HPDE6-E6E7 (cell line): Measurements from ENCODE around the gene UBC.

Experiments used
- DNase-seq: peaks from one replicate; pipeline ENCODE4 v3.0.0; 2011; ENCODE audit warnings: missing footprints; ENCODE audit errors: extremely low spot score

The UBC gene

GRCh38 chr12:124914392-124915238 is at the start of gene UBC:
Gene UBC, minus strand, starts transcription at chr12:124914650. Its CDS starts 879 bp downstream, at chr12:124913771.
- no peak for DNase-seq

GRCh38 chr12:124963211-124963610 is 48.8 kb upstream of the UBC start:
- no peak for DNase-seq

GRCh38 chr12:124961055-124961454 is 46.6 kb upstream of the UBC start:
- DNase-seq, result no peak

- no peak for DNase-seq
These were observed 42.1 kb upstream of the UBC start for GRCh38 chr12:124956571-124956970.

- DNase-seq, result no peak
These were observed 40.3 kb upstream of the UBC start for GRCh38 chr12:124954771-124955170.

GRCh38 chr12:124953689-124954405 is 39.4 kb upstream of the UBC start:
- no peak for DNase-seq

GRCh38 chr12:124952801-124953200 is 38.4 kb upstream of the UBC start:
- DNase-seq, result no peak

GRCh38 chr12:124952295-124952694 is 37.8 kb upstream of the UBC start:
- no peak for DNase-seq

GRCh38 chr12:124949779-124950728 is 35.6 kb upstream of the UBC start:
- DNase-seq, result no peak

GRCh38 chr12:124949066-124949465 is 34.6 kb upstream of the UBC start:
- DNase-seq, result no peak

- DNase-seq, result no peak
These were observed 33.3 kb upstream of the UBC start for GRCh38 chr12:124947561-124948398.

- no peak for DNase-seq
These were observed 32.6 kb upstream of the UBC start for GRCh38 chr12:124947013-124947412.

- DNase-seq, result no peak
These were observed 32.0 kb upstream of the UBC start for GRCh38 chr12:124946447-124946793.

GRCh38 chr12:124941170-124941527 is 26.7 kb upstream of the UBC start:
- DNase-seq, result no peak

GRCh38 chr12:124940393-124941169 is 26.1 kb upstream of the UBC start:
- DNase-seq, result peak; percentile 88

GRCh38 chr12:124940143-124940392 is 25.6 kb upstream of the UBC start:
- no peak for DNase-seq

- DNase-seq, result peak; percentile 63
These were observed 25.1 kb upstream of the UBC start for GRCh38 chr12:124939421-124940142.

- no peak for DNase-seq
These were observed 24.6 kb upstream of the UBC start for GRCh38 chr12:124939079-124939420.

GRCh38 chr12:124938587-124938986 is 24.1 kb upstream of the UBC start:
- DNase-seq, result no peak

GRCh38 chr12:124938108-124938507 is 23.7 kb upstream of the UBC start:
- DNase-seq, result no peak
